H1 (cell line): ENCODE measurements around the gene GYPC. TPM values are rescaled to one million over a fixed set of nuclear protein-coding genes. Genes with fewer than 3 reads are reported as not detected.
A peak's percentile ranks its signal among the peaks of the same experiment; 100 is the strongest.

ENCODE experiments used
- CTCF ChIA-PET: fragments of 300-600 bp; sonication (Branson Sonifier 250); formaldehyde crosslinking; loops from one replicate; lab custom pipeline; 2021; ENCODE audit not compliant: partially characterized antibody; lab: Charles Lee
- POLR2A ChIA-PET: fragments of 300-600 bp; sonication (Branson Sonifier 250); formaldehyde crosslinking; loops from one replicate; lab custom pipeline; 2021; ENCODE audit warnings: inconsistent platforms; ENCODE audit not compliant: partially characterized antibody; lab: Charles Lee
- DNase-seq, 2 experiments: peaks; one replicate each; pipeline versions ENCODE4 v3.0.0 to v3.0.0-alpha.2; 2010 to 2022; ENCODE audit warnings: low spot score in 2 of 2, low read depth in 1 of 2, mixed read lengths in 1 of 2
- FAIRE-seq: peaks from 2 replicates; lab custom pipeline; 2011; peaks lifted over from hg19 to GRCh38; lab: Jason Lieb, UNC
- H2AFZ ChIP-seq: 2 replicates; pipeline ENCODE4 v1.8.1; 2012; ENCODE audit warnings: low read length, inconsistent platforms
- H2AK5ac ChIP-seq: 2 replicates; pipeline ENCODE4 v1.6.1; 2013; ENCODE audit warnings: low read depth, low read length
- H2BK120ac ChIP-seq: replicated peaks from 2 replicates; pipeline ENCODE3; 2013; ENCODE audit warnings: low read depth, low read length, inconsistent platforms
- H2BK12ac ChIP-seq: 2 replicates; pipeline ENCODE4 v1.6.1; 2013; ENCODE audit warnings: low read depth, low read length
- H2BK15ac ChIP-seq: 2 replicates; pipeline ENCODE4 v1.6.1; 2013; ENCODE audit warnings: low read length
- H2BK20ac ChIP-seq: 2 replicates; pipeline ENCODE4 v1.6.1; 2013; ENCODE audit warnings: low read length
- H2BK5ac ChIP-seq: 2 replicates; pipeline ENCODE4 v1.6.1; 2013; ENCODE audit warnings: low read depth, low read length
- H3K14ac ChIP-seq: 2 replicates; pipeline ENCODE4 v1.6.1; 2013; ENCODE audit warnings: inconsistent platforms; ENCODE audit not compliant: insufficient read length
- H3K18ac ChIP-seq: 2 replicates; pipeline ENCODE4 v1.6.1; 2013; ENCODE audit warnings: low read length; ENCODE audit errors: extremely low read depth
- H3K23ac ChIP-seq: 2 replicates; pipeline ENCODE4 v1.6.1; 2013; ENCODE audit warnings: inconsistent platforms; ENCODE audit not compliant: insufficient read length
- H3K23me2 ChIP-seq: 2 replicates; pipeline ENCODE4 v1.6.1; 2013; ENCODE audit warnings: low read depth, low read length
- H3K27ac ChIP-seq: 2 replicates; pipeline ENCODE4 v1.6.1; 2011; ENCODE audit warnings: low read depth, low read length, inconsistent platforms
- H3K27me3 ChIP-seq, 4 experiments: replicated peaks in 1 of 4; 1 replicate in 1 of 4; 2 replicates in 3 of 4; pipeline versions ENCODE4 v1.6.1 to v1.8.1; 2011 to 2013; ENCODE audit warnings: low read length in 3 of 4, mild to moderate bottlenecking in 3 of 4, inconsistent platforms in 2 of 4, mixed read lengths in 2 of 4, moderate library complexity in 1 of 4; ENCODE audit not compliant: control insufficient read depth in 3 of 4, insufficient read depth in 3 of 4; ENCODE audit errors: extremely low read depth in 1 of 4
- H3K36me3 ChIP-seq, 4 experiments: 2 replicates each; pipeline versions ENCODE4 v1.6.1 to v1.8.1; 2011 to 2013; ENCODE audit warnings: mild to moderate bottlenecking in 4 of 4, low read length in 3 of 4, moderate library complexity in 2 of 4, control low read depth in 1 of 4, inconsistent platforms in 1 of 4; ENCODE audit not compliant: insufficient read depth in 4 of 4, control insufficient read depth in 2 of 4
- H3K4ac ChIP-seq: replicated peaks from 2 replicates; pipeline ENCODE3; 2013; ENCODE audit warnings: low read length, low read depth, mixed read lengths, inconsistent platforms; ENCODE audit not compliant: insufficient read length
- H3K4me1 ChIP-seq, 4 experiments: replicated peaks in 1 of 4; 1 replicate in 1 of 4; 2 replicates in 3 of 4; pipeline versions ENCODE4 v1.6.1 to v1.8.1; 2011 to 2013; ENCODE audit warnings: low read length in 3 of 4, inconsistent platforms in 2 of 4, mixed read lengths in 1 of 4; ENCODE audit not compliant: insufficient read depth in 4 of 4, control insufficient read depth in 3 of 4
- H3K4me2 ChIP-seq, 2 experiments: 2 replicates each; pipeline versions ENCODE4 v1.6.1 to v1.8.1; 2011 to 2013; ENCODE audit warnings: low read depth in 2 of 2, low read length in 2 of 2, control low read depth in 1 of 2, inconsistent platforms in 1 of 2, mild to moderate bottlenecking in 1 of 2; ENCODE audit not compliant: insufficient read depth in 1 of 2
- H3K4me3 ChIP-seq, 4 experiments: fragments of 200-600, 300-600 bp in 1 of 4; sonication (generic), shearing (Covaris generic), sonication (Bioruptor Twin) in 1 of 4; 2 replicates each; pipeline versions ENCODE4 v1.5.1 to v1.8.1; 2011 to 2016; ENCODE audit warnings: low read length in 4 of 4, low read depth in 3 of 4, control low read depth in 2 of 4, inconsistent platforms in 2 of 4, mild to moderate bottlenecking in 2 of 4, mixed read lengths in 1 of 4, moderate library complexity in 1 of 4; ENCODE audit not compliant: insufficient read depth in 2 of 4; ENCODE audit errors: extremely low read depth in 1 of 4
- H3K56ac ChIP-seq: replicated peaks from 2 replicates; pipeline ENCODE3; 2013; ENCODE audit warnings: low read depth, mild to moderate bottlenecking, mixed read lengths, low read length, inconsistent platforms; ENCODE audit not compliant: insufficient read length
- H3K79me1 ChIP-seq: 2 replicates; pipeline ENCODE4 v1.6.1; 2013; ENCODE audit warnings: low read depth, low read length, control low read depth
- H3K79me2 ChIP-seq, 2 experiments: 2 replicates each; pipeline versions ENCODE4 v1.6.1 to v1.8.1; 2012 to 2013; ENCODE audit warnings: low read length in 2 of 2, mild to moderate bottlenecking in 2 of 2, inconsistent platforms in 1 of 2; ENCODE audit not compliant: insufficient read depth in 2 of 2, control insufficient read depth in 1 of 2
- H3K9ac ChIP-seq, 4 experiments: replicated peaks in 1 of 4; 1 replicate in 1 of 4; 2 replicates in 3 of 4; pipeline versions ENCODE4 v1.6.1 to v1.8.1; 2011 to 2013; ENCODE audit warnings: low read depth in 3 of 4, low read length in 3 of 4, control low read depth in 2 of 4, mild to moderate bottlenecking in 2 of 4, moderate library complexity in 2 of 4, inconsistent platforms in 1 of 4; ENCODE audit errors: extremely low read depth in 1 of 4
- H3K9me3 ChIP-seq, 2 experiments: 2 replicates each; pipeline versions ENCODE4 v1.6.1 to v1.8.1; 2012 to 2013; ENCODE audit warnings: mild to moderate bottlenecking in 2 of 2, moderate library complexity in 2 of 2, control low read depth in 1 of 2, inconsistent platforms in 1 of 2, low read depth in 1 of 2, low read length in 1 of 2, mixed read lengths in 1 of 2; ENCODE audit not compliant: insufficient read depth in 2 of 2
- H4K20me1 ChIP-seq, 2 experiments: replicated peaks in 1 of 2; 2 replicates each; pipeline versions ENCODE3 to v1.8.1; 2011 to 2013; ENCODE audit warnings: inconsistent platforms in 2 of 2, low read length in 2 of 2, mild to moderate bottlenecking in 1 of 2; ENCODE audit not compliant: insufficient read depth in 2 of 2, control insufficient read depth in 1 of 2
- H4K5ac ChIP-seq: 2 replicates; pipeline ENCODE4 v1.6.1; 2013; ENCODE audit warnings: low read length, low read depth, mixed read lengths, inconsistent platforms; ENCODE audit not compliant: insufficient read length
- H4K8ac ChIP-seq: 2 replicates; pipeline ENCODE4 v1.8.0; 2013; ENCODE audit warnings: mild to moderate bottlenecking, moderate library complexity, low read length, inconsistent platforms; ENCODE audit not compliant: insufficient read depth; ENCODE audit errors: extremely low read depth
- H4K91ac ChIP-seq: replicated peaks from 2 replicates; pipeline ENCODE3; 2013; ENCODE audit warnings: low read length, mixed read lengths, inconsistent platforms; ENCODE audit not compliant: insufficient read length
- CHD2 ChIP-seq: IDR thresholded peaks from 2 replicates; pipeline ENCODE4 v1.6.1; 2012; ENCODE audit warnings: low read length, improper control_type of control experiment
- FOSL1 ChIP-seq: IDR thresholded peaks from 2 replicates; pipeline ENCODE4 v1.6.1; 2011; ENCODE audit warnings: mild to moderate bottlenecking, low read depth, low read length, moderate library complexity; ENCODE audit not compliant: insufficient read depth
- GABPA ChIP-seq: IDR thresholded peaks from 2 replicates; pipeline ENCODE4 v1.6.1; 2011; ENCODE audit warnings: mild to moderate bottlenecking, low read length, moderate library complexity, borderline replicate concordance; ENCODE audit not compliant: insufficient read depth
- POU5F1 ChIP-seq: IDR thresholded peaks from 2 replicates; pipeline ENCODE4 v1.6.1; 2011; ENCODE audit warnings: low read depth, mild to moderate bottlenecking, low read length, moderate library complexity
- RFX5 ChIP-seq: IDR thresholded peaks from 2 replicates; pipeline ENCODE4 v1.6.1; 2011; ENCODE audit warnings: low read depth, low read length, improper control_type of control experiment, borderline replicate concordance
- SUZ12 ChIP-seq: fragments of 200-600 bp; sonication (generic); IDR thresholded peaks from 2 replicates; pipeline ENCODE4 v1.6.1; 2012; ENCODE audit warnings: mild to moderate bottlenecking, inconsistent platforms, low read length, moderate library complexity, mixed read lengths
- WGBS, 2 experiments: shearing (Covaris generic) in 1 of 2; methylation state at CpG; one replicate each; pipeline versions ENCODE4 v1.1.6 to v1.1.7; 2013 to 2015; ENCODE audit warnings: low lambda C conversion rate in 2 of 2, mixed read lengths in 2 of 2, inconsistent platforms in 1 of 2, low coverage in 1 of 2, missing lambda C conversion rate in 1 of 2; ENCODE audit not compliant: insufficient replicate concordance in 2 of 2, insufficient coverage in 1 of 2, insufficient read length in 1 of 2; ENCODE audit errors: extremely low coverage in 1 of 2, missing lambda C conversion rate in 1 of 2; 5-methylcytosine and 5-hydroxymethylcytosine counted together
- polyA plus RNA-seq, 7 experiments: library from polyadenylated mRNA; depleted of rRNA in 3 of 7; stranded (reverse) in 5 of 7; unstranded in 2 of 7; fragments of >200 nt in 5 of 7; fragments of 200-250 nt in 2 of 7; gene quantifications; 1 replicate in 5 of 7; 2 replicates in 1 of 7; 4 replicates in 1 of 7; pipeline versions ENCODE4 v1.2.1 to v1.2.3, GENCODE V29; 2011 to 2013; ENCODE audit warnings: missing spikeins in 2 of 7, mixed read lengths in 2 of 7
- total RNA-seq: library from RNA; stranded (reverse); fragmentation: NEBNext Ultra II Directional; extraction: Animal tissue kit (Norgen Biotek cat#: 25700); gene quantifications from 2 replicates; pipeline ENCODE4 v1.2.1, GENCODE V29; 2021
- TF ChIP-seq, protein P1 (sequence below): IDR thresholded peaks from 2 replicates; pipeline ENCODE4 v1.6.1; 2011; ENCODE audit warnings: low read length, improper control_type of control experiment

GYPC gene
- total and polyA plus RNA-seq, 2 of the 8 experiments (the other 6 are each of a cell fraction or from before 2014, with no cell fraction given) = 26.8 to 53.6 TPM

GRCh38 chr2:126678269-126679065, 22.5 kb downstream of the GYPC start:
- no peak overlapping the region for H4K8ac ChIP-seq
- no peak for DNase-seq
- H4K91ac ChIP-seq = no peak overlapping the region
- H3K4me1 ChIP-seq = no peaks in the 10 kb centered on the region
- no peak overlapping the region for H3K14ac ChIP-seq
- CTCF ChIA-PET = interaction anchor here (0.6 to 0.7 kb wide), 2 partner anchors 10 to 312 kb away, joined by 3 to 4 read pairs; no protein-coding TSS in a partner anchor
- POLR2A ChIA-PET = no interaction called here
- no peaks in the 10 kb centered on the region for H3K27me3 ChIP-seq
- H3K36me3 ChIP-seq = no peaks in the 10 kb centered on the region
- H2BK15ac ChIP-seq = no peak overlapping the region
- H2BK120ac ChIP-seq = no peak overlapping the region
- no peak overlapping the region for H2BK20ac ChIP-seq
- H3K23me2 ChIP-seq = peaks cover 6% of the 10 kb centered on the region; the same call in 1 of the 2 replicates
- no peak overlapping the region for H3K18ac ChIP-seq
- WGBS, 2 experiments = 90% methylated on average over 11 of the region's 13 CpGs; no CpG with 5 or more reads in 1 of the 2 experiments
- H2AK5ac ChIP-seq = no peak overlapping the region
- no peak overlapping the region for H3K23ac ChIP-seq
- no peaks in the 10 kb centered on the region for H4K20me1 ChIP-seq
- no peak overlapping the region for H2AFZ ChIP-seq
- no peak overlapping the region for H3K27ac ChIP-seq
- H3K79me2 ChIP-seq = no peaks in the 10 kb centered on the region
- no peak overlapping the region for H4K5ac ChIP-seq
- H2BK5ac ChIP-seq = no peak overlapping the region
- H3K56ac ChIP-seq = no peak overlapping the region
- 0 out of 7 replicates have a peak overlapping the region, but pooled peaks of 1 of the 4 experiments have one; percentile 1 for H3K9ac ChIP-seq
- peaks cover 4 to 15% of the 10 kb centered on the region in 2 experiments; a peak in 3 of 4 replicates for H3K9me3 ChIP-seq
- FAIRE-seq = no peak
- H3K79me1 ChIP-seq = peaks cover 2% of the 10 kb centered on the region; the same call in 1 of the 2 replicates
- H2BK12ac ChIP-seq = no peak overlapping the region
- no peak overlapping the region for H3K4ac ChIP-seq
- no peak overlapping the region for H3K4me3 ChIP-seq
- no peak overlapping the region for H3K4me2 ChIP-seq
- no peak for TF ChIP-seq CHD2
- no peak for TF ChIP-seq POU5F1
- TF ChIP-seq RFX5 = no peak
- no peak for TF ChIP-seq GABPA
- TF ChIP-seq, protein P1, sequence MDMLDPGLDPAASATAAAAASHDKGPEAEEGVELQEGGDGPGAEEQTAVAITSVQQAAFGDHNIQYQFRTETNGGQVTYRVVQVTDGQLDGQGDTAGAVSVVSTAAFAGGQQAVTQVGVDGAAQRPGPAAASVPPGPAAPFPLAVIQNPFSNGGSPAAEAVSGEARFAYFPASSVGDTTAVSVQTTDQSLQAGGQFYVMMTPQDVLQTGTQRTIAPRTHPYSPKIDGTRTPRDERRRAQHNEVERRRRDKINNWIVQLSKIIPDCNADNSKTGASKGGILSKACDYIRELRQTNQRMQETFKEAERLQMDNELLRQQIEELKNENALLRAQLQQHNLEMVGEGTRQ = no peak
- no peak for TF ChIP-seq FOSL1
- TF ChIP-seq SUZ12 = no peak
